ENCODE results near the gene MAP3K3. TPM values are rescaled to one million over a fixed set of nuclear protein-coding genes. Genes with fewer than 3 reads are reported as not detected.

MAP3K3 gene
- total RNA-seq (2011; cell fraction: chromatin; rRNA removed; ENCODE audit: low replicate concordance), result 42.0 and 66.8 TPM in 2 replicates
- 33.2 and 37.2 TPM in 2 replicates for total RNA-seq (2011; cell fraction: nucleolus; rRNA removed)
- total RNA-seq (2011; cell fraction: nucleoplasm; rRNA removed), result 33.3 and 38.9 TPM in 2 replicates
- total RNA-seq (2014; rRNA removed), result 11.7 and 14.6 TPM in 2 replicates
- 9.0 and 9.4 TPM in 2 replicates for total RNA-seq (2014; rRNA removed; fragmentation: Illumina TruSeq; extraction: Trizol)
- 12.7 and 12.8 TPM in 2 replicates for total RNA-seq (2015; rRNA removed; fragmentation: Illumina TruSeq; extraction: Trizol)
- total RNA-seq (2021), result 15.0 and 16.5 TPM in 2 replicates
- polyA plus RNA-seq (2011; rRNA removed), result 13.4 and 14.4 TPM in 2 replicates
- 10.7 and 12.3 TPM in 2 replicates for polyA plus RNA-seq (2011; cell fraction: cytosol; rRNA removed)
- polyA plus RNA-seq (2011; cell fraction: nucleus; rRNA removed), result 35.2 and 39.7 TPM in 2 replicates
- polyA plus RNA-seq (2012), result 11.4 and 12.2 TPM in 2 replicates
- 12.1 and 12.9 TPM in 2 replicates for polyA plus RNA-seq (2014; fragmentation: Illumina TruSeq; extraction: Trizol)
- 1 to 10 TPM in 1 of 2 experiments, under 1 TPM in 1; 0.69 to 1.7 TPM for polyA plus RNA-seq (2014; fragmentation: Nextera tagmentation; extraction: Ambion mirVana)
- polyA plus RNA-seq (2014; rRNA removed), result 11.1 and 12.3 TPM in 2 replicates
- 14.7 and 15.8 TPM in 2 replicates for polyA minus RNA-seq (2011; rRNA and poly(A)+ RNA removed)
- 11.4 and 12.7 TPM in 2 replicates for polyA minus RNA-seq (2011; cell fraction: cytosol; rRNA and poly(A)+ RNA removed)
- 19.0 and 22.8 TPM in 2 replicates for polyA minus RNA-seq (2011; cell fraction: nucleus; rRNA and poly(A)+ RNA removed)
- percentile 67 among the genes with signal in this experiment for Bru-seq, nascent RNA
- percentile 65 among the genes with signal in this experiment for BruChase-seq, experiment 1, labeled RNA remaining after a 2-hour chase
- BruChase-seq, experiment 2, labeled RNA remaining after a 6-hour chase, result percentile 66 among the genes with signal in this experiment
- long read RNA-seq, experiment 1, transcript MAP3K3-203 (16 exons, 2,016 nt), result minor isoform, 9 of 58 reads
- long read RNA-seq, experiment 1, transcript MAP3K3-202 (16 exons, 3,529 nt), result major isoform, 13 of 58 reads
- long read RNA-seq, experiment 1, partial matches to known transcripts, result 27 of 58 reads
- long read RNA-seq, experiment 1, other reads (novel, unspliced or antisense), result 7 of 58 reads
- long read RNA-seq, experiment 2, full-length matches to known transcripts, result 2 of 13 reads
- long read RNA-seq, experiment 2, partial matches to known transcripts, result 0 of 13 reads
- long read RNA-seq, experiment 2, other reads (novel, unspliced or antisense), result 11 of 13 reads
- long read RNA-seq, experiment 3, partial matches to known transcripts, result 0 of 1 reads
- long read RNA-seq, experiment 3, other reads (novel, unspliced or antisense), result 1 of 1 reads

DNA sequence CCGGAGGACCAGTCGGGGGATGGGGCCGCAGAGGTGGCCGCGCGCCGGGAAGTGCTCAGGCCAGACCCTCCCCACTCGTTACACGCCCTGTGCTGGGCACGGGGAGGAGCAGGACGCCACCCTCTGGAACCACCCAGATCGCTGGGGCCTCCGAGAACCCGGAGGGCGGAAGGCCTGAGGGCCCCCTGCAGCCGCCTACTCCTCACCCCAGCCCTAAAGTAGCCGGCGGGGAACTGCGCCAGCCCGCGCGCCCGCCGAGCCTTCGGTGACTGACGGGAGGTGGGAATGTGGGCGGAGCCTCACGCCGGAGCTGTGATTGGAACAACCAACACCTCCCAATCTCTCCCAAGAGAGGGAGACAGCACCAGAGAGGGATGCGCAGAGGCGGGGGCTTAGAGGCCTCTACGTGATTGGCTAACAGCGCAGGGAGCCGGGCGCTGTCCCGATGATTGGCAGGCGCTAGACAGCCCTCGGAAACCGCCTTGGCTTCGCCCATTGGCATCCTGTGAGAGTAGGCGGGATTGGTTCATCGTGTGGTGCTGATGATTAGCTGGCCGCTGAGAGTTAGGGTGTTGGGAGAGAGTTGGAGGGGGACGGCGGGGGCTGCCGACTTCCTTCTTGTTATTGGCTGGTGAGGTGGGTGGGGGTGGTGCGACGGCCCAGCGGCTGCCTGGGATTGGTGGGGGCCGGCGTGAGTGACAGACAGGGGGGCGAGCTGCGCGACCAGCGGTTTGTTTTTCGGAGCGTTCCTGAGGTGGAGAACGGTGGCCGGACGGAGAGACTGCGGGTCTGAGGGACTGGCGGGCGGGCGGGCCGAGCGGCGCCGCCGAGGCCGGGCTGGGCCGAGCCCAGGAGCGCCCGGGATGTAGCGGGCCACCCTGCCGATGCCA lies at the start of gene MAP3K3:
Gene MAP3K3, plus strand, starts transcription at position 734 of the 890 bp plus-strand sequence. CDS start 343 bp downstream, outside the sequence.
- Histone ChIP-seq H3K4me3 (peak within 1 kb of the TSS; percentile 71), H3K79me2 (ENCODE audit: control insufficient read depth, insufficient read depth, low read length) (peaks cover 39% of the 10 kb centered on the region), H4K20me1 (replicated peaks; ENCODE audit: control insufficient read depth, insufficient read depth, low read length) (no peaks in the 10 kb centered on the region), H2AFZ (ENCODE audit: low read depth, low read length) (peak within 1 kb of the TSS; percentile 89), H3K9me1 (ENCODE audit: control insufficient read depth, insufficient read depth, low read length) (peaks cover 2% of the 10 kb centered on the region), H3K9me3 (replicated peaks; ENCODE audit: control insufficient read depth, insufficient read depth, low read depth, low read length) (no peaks in the 10 kb centered on the region), H3K9ac (ENCODE audit: insufficient read depth in 1 of 2, low read depth in 2 of 2, low read length in 2 of 2) (peak within 1 kb of the TSS; percentile 54 to 90), H3K27me3 (ENCODE audit: control insufficient read depth in 2 of 2, insufficient read depth in 2 of 2, low read length in 2 of 2) (no peaks in the 10 kb centered on the region), H3K36me3 (ENCODE audit: control insufficient read depth, insufficient read depth, low read length) (no peaks in the 10 kb centered on the region), H3K27ac (ENCODE audit: extremely low read depth, low read depth, low read length) (peak within 1 kb of the TSS; percentile 43; the same call in 2 of the 3 replicates), H3K4me2 (ENCODE audit: insufficient read depth, low read length) (peak within 1 kb of the TSS; percentile 76), H3K4me1 (replicated peaks in 1 of 2; ENCODE audit: control insufficient read depth in 2 of 2, insufficient read depth in 2 of 2, low read length in 2 of 2) (peaks cover 10 to 18% of the 10 kb centered on the region in 2 experiments; a peak in 4 of 5 replicates)
- under 1% methylated on average over 67 of the region's 75 CpGs for WGBS (ENCODE audit: insufficient coverage, low coverage, missing lambda C conversion rate)
- DNase-seq (ENCODE audit: extremely low read depth in 1 of 4, low spot score in 3 of 4) (peak; percentile 98 to 99 (median 99)), ATAC-seq (peak; percentile 96), FAIRE-seq (peak; percentile 100)
- in situ Hi-C loops (cut with MboI) (no loop called here), intact Hi-C loops (cut with micrococcal nuclease) (loop anchor here (2.0 to 10.0 kb wide), 4 partner anchors 53 to 223 kb away; partner anchors contain the start of genes CCDC47, DDX42 and SMARCD2)
- ChIA-PET POLR2A (interaction anchor here (0.5 to 1.8 kb wide), 10 partner anchors 8 to 497 kb away, joined by 3 to 14 read pairs (median 3); no protein-coding TSS in a partner anchor), CTCF (ENCODE audit: low intra/inter-chr PET ratio) (no interaction called here)
- no TSS peak for BruUV-seq (replicated peaks)
- TF ChIP-seq ZC3H4 (CRISPR knock-in tag; IDR thresholded peaks at IDR 0.05; ENCODE audit: borderline replicate concordance) (no peak), CEBPG (CRISPR knock-in tag; IDR thresholded peaks at IDR 0.05) (peak; percentile 59), CEBPG (tag; conservative IDR thresholded peaks at IDR 0.05 in 1 of 2, IDR thresholded peaks at IDR 0.05 in 1 of 2) (peak; percentile 50 to 74; a peak in 2 of 4 replicates), NCOA4 (IDR thresholded peaks at IDR 0.05; ENCODE audit: partially characterized antibody) (no peak), NCOA6 (IDR thresholded peaks at IDR 0.05) (no peak), PRMT5 (CRISPR knock-in tag; IDR thresholded peaks at IDR 0.05) (no peak), TCF3 (CRISPR knock-in tag; IDR thresholded peaks at IDR 0.05) (no peak)
- TF ChIP-seq, protein P1, sequence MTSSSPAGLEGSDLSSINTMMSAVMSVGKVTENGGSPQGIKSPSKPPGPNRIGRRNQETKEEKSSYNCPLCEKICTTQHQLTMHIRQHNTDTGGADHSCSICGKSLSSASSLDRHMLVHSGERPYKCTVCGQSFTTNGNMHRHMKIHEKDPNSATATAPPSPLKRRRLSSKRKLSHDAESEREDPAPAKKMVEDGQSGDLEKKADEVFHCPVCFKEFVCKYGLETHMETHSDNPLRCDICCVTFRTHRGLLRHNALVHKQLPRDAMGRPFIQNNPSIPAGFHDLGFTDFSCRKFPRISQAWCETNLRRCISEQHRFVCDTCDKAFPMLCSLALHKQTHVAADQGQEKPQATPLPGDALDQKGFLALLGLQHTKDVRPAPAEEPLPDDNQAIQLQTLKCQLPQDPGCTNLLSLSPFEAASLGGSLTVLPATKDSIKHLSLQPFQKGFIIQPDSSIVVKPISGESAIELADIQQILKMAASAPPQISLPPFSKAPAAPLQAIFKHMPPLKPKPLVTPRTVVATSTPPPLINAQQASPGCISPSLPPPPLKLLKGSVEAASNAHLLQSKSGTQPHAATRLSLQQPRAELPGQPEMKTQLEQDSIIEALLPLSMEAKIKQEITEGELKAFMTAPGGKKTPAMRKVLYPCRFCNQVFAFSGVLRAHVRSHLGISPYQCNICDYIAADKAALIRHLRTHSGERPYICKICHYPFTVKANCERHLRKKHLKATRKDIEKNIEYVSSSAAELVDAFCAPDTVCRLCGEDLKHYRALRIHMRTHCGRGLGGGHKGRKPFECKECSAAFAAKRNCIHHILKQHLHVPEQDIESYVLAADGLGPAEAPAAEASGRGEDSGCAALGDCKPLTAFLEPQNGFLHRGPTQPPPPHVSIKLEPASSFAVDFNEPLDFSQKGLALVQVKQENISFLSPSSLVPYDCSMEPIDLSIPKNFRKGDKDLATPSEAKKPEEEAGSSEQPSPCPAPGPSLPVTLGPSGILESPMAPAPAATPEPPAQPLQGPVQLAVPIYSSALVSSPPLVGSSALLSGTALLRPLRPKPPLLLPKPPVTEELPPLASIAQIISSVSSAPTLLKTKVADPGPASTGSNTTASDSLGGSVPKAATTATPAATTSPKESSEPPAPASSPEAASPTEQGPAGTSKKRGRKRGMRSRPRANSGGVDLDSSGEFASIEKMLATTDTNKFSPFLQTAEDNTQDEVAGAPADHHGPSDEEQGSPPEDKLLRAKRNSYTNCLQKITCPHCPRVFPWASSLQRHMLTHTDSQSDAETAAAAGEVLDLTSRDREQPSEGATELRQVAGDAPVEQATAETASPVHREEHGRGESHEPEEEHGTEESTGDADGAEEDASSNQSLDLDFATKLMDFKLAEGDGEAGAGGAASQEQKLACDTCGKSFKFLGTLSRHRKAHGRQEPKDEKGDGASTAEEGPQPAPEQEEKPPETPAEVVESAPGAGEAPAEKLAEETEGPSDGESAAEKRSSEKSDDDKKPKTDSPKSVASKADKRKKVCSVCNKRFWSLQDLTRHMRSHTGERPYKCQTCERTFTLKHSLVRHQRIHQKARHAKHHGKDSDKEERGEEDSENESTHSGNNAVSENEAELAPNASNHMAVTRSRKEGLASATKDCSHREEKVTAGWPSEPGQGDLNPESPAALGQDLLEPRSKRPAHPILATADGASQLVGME (CRISPR knock-in tag; IDR thresholded peaks at IDR 0.05), result peak; percentile 93; the same call in 1 of the 2 replicates
